ENCODE data around the gene IFNA13. TPM values are rescaled to one million over a fixed set of nuclear protein-coding genes. Genes with fewer than 3 reads are reported as not detected.
A peak's percentile ranks its signal among the peaks of the same experiment; 100 is the strongest.

IFNA13 gene
- 1 to 10 TPM in 1 of 2 donors, under 1 TPM in 1; 0.63 to 1.9 TPM for total RNA-seq
- polyA plus RNA-seq (ENCODE audit: insufficient read depth, low read depth, low replicate concordance): not detected
- long read RNA-seq, donor 1: 0 reads
- long read RNA-seq, donor 2: 0 reads

- no peak for DNase-seq
- Histone ChIP-seq H3K27ac (no peak within 1 kb of the TSS), H3K9me3 (no peaks in the 10 kb centered on the region), H3K4me3 (no peak within 1 kb of the TSS), H3K4me1 (no peaks in the 10 kb centered on the region), H3K36me3 (ENCODE audit: low read depth, missing control alignments) (no peaks in the 10 kb centered on the region), H3K27me3 (no peaks in the 10 kb centered on the region)
- TF ChIP-seq, protein P1, sequence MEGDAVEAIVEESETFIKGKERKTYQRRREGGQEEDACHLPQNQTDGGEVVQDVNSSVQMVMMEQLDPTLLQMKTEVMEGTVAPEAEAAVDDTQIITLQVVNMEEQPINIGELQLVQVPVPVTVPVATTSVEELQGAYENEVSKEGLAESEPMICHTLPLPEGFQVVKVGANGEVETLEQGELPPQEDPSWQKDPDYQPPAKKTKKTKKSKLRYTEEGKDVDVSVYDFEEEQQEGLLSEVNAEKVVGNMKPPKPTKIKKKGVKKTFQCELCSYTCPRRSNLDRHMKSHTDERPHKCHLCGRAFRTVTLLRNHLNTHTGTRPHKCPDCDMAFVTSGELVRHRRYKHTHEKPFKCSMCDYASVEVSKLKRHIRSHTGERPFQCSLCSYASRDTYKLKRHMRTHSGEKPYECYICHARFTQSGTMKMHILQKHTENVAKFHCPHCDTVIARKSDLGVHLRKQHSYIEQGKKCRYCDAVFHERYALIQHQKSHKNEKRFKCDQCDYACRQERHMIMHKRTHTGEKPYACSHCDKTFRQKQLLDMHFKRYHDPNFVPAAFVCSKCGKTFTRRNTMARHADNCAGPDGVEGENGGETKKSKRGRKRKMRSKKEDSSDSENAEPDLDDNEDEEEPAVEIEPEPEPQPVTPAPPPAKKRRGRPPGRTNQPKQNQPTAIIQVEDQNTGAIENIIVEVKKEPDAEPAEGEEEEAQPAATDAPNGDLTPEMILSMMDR (IDR thresholded peaks at IDR 0.05): no peak
- TF ChIP-seq POLR2A (IDR thresholded peaks at IDR 0.05): no peak
- intact Hi-C loops (cut with DNase I; ENCODE audit: low total_unique reads): no loop called here
- 86 to 92% methylated on average over 2 to 3 of the region's 3 CpGs for WGBS, 2 donors
Measured at GRCh38 chr9:21367957-21368356, at the start of gene IFNA13. TSS of gene IFNA13 (minus strand) at chr9:21368057. CDS start at chr9:21368010, 47 bp downstream.

- no peak for TF ChIP-seq POLR2A (IDR thresholded peaks at IDR 0.05)
- TF ChIP-seq, protein P1 (IDR thresholded peaks at IDR 0.05): no peak
- Histone ChIP-seq H3K36me3 (ENCODE audit: low read depth, missing control alignments) (no peaks in the 10 kb centered on the region), H3K27me3 (no peaks in the 10 kb centered on the region), H3K4me1 (no peaks in the 10 kb centered on the region), H3K4me3 (no peak overlapping the region), H3K27ac (no peak overlapping the region), H3K9me3 (no peaks in the 10 kb centered on the region)
- DNase-seq: no peak
- intact Hi-C loops (cut with DNase I; ENCODE audit: low total_unique reads): no loop called here
- WGBS, 2 donors: 87 to 89% methylated on average over 5 of the region's 5 CpGs
Measured at GRCh38 chr9:21415493-21416267, 47.8 kb upstream of the IFNA13 start.

- Histone ChIP-seq H3K4me3 (no peak overlapping the region), H3K27me3 (no peaks in the 10 kb centered on the region), H3K4me1 (no peaks in the 10 kb centered on the region), H3K9me3 (no peaks in the 10 kb centered on the region), H3K27ac (no peak overlapping the region), H3K36me3 (ENCODE audit: low read depth, missing control alignments) (no peaks in the 10 kb centered on the region)
- DNase-seq: no peak
- intact Hi-C loops (cut with DNase I; ENCODE audit: low total_unique reads): no loop called here
- TF ChIP-seq POLR2A (IDR thresholded peaks at IDR 0.05): no peak
- TF ChIP-seq, protein P1 (IDR thresholded peaks at IDR 0.05): no peak
- WGBS, 2 donors: 100% methylated on average over 2 of the region's 2 CpGs
Measured at GRCh38 chr9:21414220-21414940, 46.5 kb upstream of the IFNA13 start.

DNA sequence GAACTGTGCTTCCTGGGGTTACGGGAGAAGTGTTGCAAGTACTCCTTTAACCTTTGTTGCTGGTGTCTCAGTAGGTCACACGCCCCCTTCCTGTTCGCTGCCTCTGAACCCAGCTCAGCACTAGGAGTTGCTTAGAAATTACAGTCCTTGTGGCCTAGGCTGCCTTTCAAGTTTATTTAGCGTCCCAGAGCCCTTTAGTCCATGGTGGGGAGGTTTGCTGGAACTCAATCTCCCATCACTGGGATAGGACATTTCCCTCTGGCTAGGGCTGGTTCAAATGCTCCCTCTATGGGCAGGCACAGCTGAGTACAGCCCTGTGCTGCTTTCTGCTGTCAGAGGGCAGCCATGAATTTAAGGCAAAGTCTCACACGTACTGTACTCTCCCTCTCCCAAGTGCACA is 45.8 kb upstream of the IFNA13 start:
- H3K4me3 ChIP-seq: no peak overlapping the region
- no peaks in the 10 kb centered on the region for H3K36me3 ChIP-seq (ENCODE audit: low read depth, missing control alignments)
- no peak for TF ChIP-seq POLR2A (IDR thresholded peaks at IDR 0.05)
- TF ChIP-seq, protein P1 (IDR thresholded peaks at IDR 0.05): peak in 2 of 3 experiments; percentile 12 to 19
- no peaks in the 10 kb centered on the region for H3K9me3 ChIP-seq
- no peak for DNase-seq
- intact Hi-C loops (cut with DNase I; ENCODE audit: low total_unique reads): no loop called here
- H3K27me3 ChIP-seq: no peaks in the 10 kb centered on the region
- no peak overlapping the region for H3K27ac ChIP-seq
- H3K4me1 ChIP-seq: no peaks in the 10 kb centered on the region
- WGBS, 2 donors: 54 to 64% methylated on average over 4 to 5 of the region's 5 CpGs

Data from testis (tissue), 5 donors.